Right atrium auricular region (tissue), 2 donors: Measurements from ENCODE around the gene ATF5. TPM values are rescaled to one million over a fixed set of nuclear protein-coding genes. Genes with fewer than 3 reads are reported as not detected.

ENCODE experiments used
- DNase-seq: peaks from one replicate; pipeline ENCODE4 v3.0.0-alpha.2; 2019; ENCODE audit warnings: low spot score
- H3K27ac ChIP-seq, 2 donors: fragments of 200-600 bp; sonication (generic); 1 replicate in 1 of 2; 2 replicates in 1 of 2; pipeline ENCODE4 v1.5.1; 2016 to 2019
- H3K27me3 ChIP-seq, 2 donors: fragments of 200-600 bp; sonication (generic); one replicate each; pipeline versions ENCODE4 v1.5.1 to v1.6.0; 2017 to 2019
- H3K36me3 ChIP-seq: fragments of 200-600 bp; sonication (generic); one replicate; pipeline ENCODE4 v1.5.1; 2016
- H3K4me1 ChIP-seq, 2 donors: fragments of 200-600 bp; sonication (generic); one replicate each; pipeline versions ENCODE4 v1.5.1 to v1.6.0; 2017 to 2019
- H3K4me3 ChIP-seq, 2 donors: fragments of 200-600 bp; sonication (generic); 1 replicate in 1 of 2; 2 replicates in 1 of 2; pipeline ENCODE4 v1.5.1; 2017 to 2019; ENCODE audit warnings: mild to moderate bottlenecking in 1 of 2, moderate library complexity in 1 of 2
- H3K9me3 ChIP-seq, 2 donors: fragments of 200-600 bp; sonication (generic); one replicate each; pipeline ENCODE4 v1.5.1; 2019
- CTCF ChIP-seq, 2 donors: fragments of 200-600 bp; sonication (generic); IDR thresholded peaks; one replicate each; pipeline ENCODE4 v1.5.1; 2019; ENCODE audit warnings: antibody characterized with exemption in 2 of 2
- total RNA-seq, 2 donors: library from RNA; depleted of rRNA; stranded (reverse); fragments of >200 nt; gene quantifications; one replicate each; pipeline ENCODE4 v1.1.0, GENCODE V29; 2016

ATF5 gene
- total RNA-seq, 2 donors from 2014 or later = 3.8 to 5.9 TPM

GRCh38 chr19:49932731-49933131 is 3.7 kb downstream of the ATF5 start:
- peaks cover 0 to 28% of the 10 kb centered on the region in 2 donors for H3K4me1 ChIP-seq
- no peaks in the 10 kb centered on the region for H3K36me3 ChIP-seq
- TF ChIP-seq CTCF (IDR thresholded peaks at IDR 0.05) = no peak
- H3K27ac ChIP-seq = no peak overlapping the region
- no peaks in the 10 kb centered on the region for H3K9me3 ChIP-seq
- H3K4me3 ChIP-seq = no peak overlapping the region
- no peaks in the 10 kb centered on the region for H3K27me3 ChIP-seq
- DNase-seq = no peak

- Histone ChIP-seq H3K4me1 (peaks cover 0 to 23% of the 10 kb centered on the region in 2 donors), H3K27me3 (no peaks in the 10 kb centered on the region), H3K9me3 (no peaks in the 10 kb centered on the region), H3K27ac (no peak overlapping the region), H3K36me3 (no peaks in the 10 kb centered on the region), H3K4me3 (no peak overlapping the region)
- no peak for TF ChIP-seq CTCF (IDR thresholded peaks at IDR 0.05)
- no peak for DNase-seq
These were observed 4.6 kb downstream of the ATF5 start for GRCh38 chr19:49933643-49934042.

GRCh38 chr19:49936549-49936948 is 7.5 kb downstream of the ATF5 start:
- Histone ChIP-seq H3K4me3 (no peak overlapping the region), H3K4me1 (peaks cover 0 to 8% of the 10 kb centered on the region in 2 donors), H3K36me3 (no peaks in the 10 kb centered on the region), H3K27ac (no peak overlapping the region), H3K9me3 (no peaks in the 10 kb centered on the region), H3K27me3 (no peaks in the 10 kb centered on the region)
- no peak for DNase-seq
- no peak for TF ChIP-seq CTCF (IDR thresholded peaks at IDR 0.05)

- peak; percentile 95 to 99 for TF ChIP-seq CTCF (IDR thresholded peaks at IDR 0.05)
- peaks cover 0 to 8% of the 10 kb centered on the region in 2 donors for H3K4me1 ChIP-seq
- no peaks in the 10 kb centered on the region for H3K9me3 ChIP-seq
- H3K4me3 ChIP-seq = peak overlapping the region in 1 of 2 donors; percentile 35
- no peaks in the 10 kb centered on the region for H3K36me3 ChIP-seq
- H3K27ac ChIP-seq = no peak overlapping the region
- no peaks in the 10 kb centered on the region for H3K27me3 ChIP-seq
- peak; percentile 72 for DNase-seq
These were observed 8.9 kb downstream of the ATF5 start for GRCh38 chr19:49937750-49938381.

GRCh38 chr19:49938662-49939061 is 9.7 kb downstream of the ATF5 start:
- TF ChIP-seq CTCF (IDR thresholded peaks at IDR 0.05) = no peak
- H3K4me1 ChIP-seq = peaks cover 0 to 8% of the 10 kb centered on the region in 2 donors
- DNase-seq = no peak
- H3K36me3 ChIP-seq = no peaks in the 10 kb centered on the region
- H3K9me3 ChIP-seq = no peaks in the 10 kb centered on the region
- H3K4me3 ChIP-seq = no peak overlapping the region
- no peak overlapping the region for H3K27ac ChIP-seq
- no peaks in the 10 kb centered on the region for H3K27me3 ChIP-seq
